Osteoblast (primary cell): Measurements from ENCODE around the gene PSMA8. TPM values are rescaled to one million over a fixed set of nuclear protein-coding genes. Genes with fewer than 3 reads are reported as not detected.
A peak's percentile ranks its signal among the peaks of the same experiment; 100 is the strongest.

Experiments used
- DNase-seq: peaks from one replicate; pipeline ENCODE4 v3.0.0; 2011; ENCODE audit warnings: low spot score, mixed read lengths; ENCODE audit not compliant: insufficient read length; ENCODE audit errors: missing footprints
- H2AFZ ChIP-seq: 2 replicates; pipeline ENCODE4 v1.6.0; 2011; ENCODE audit warnings: mild to moderate bottlenecking, low read length
- H3K27ac ChIP-seq: 2 replicates; pipeline ENCODE4 v1.5.1; 2011; ENCODE audit warnings: mild to moderate bottlenecking, low read depth, low read length, moderate library complexity
- H3K27me3 ChIP-seq: 2 replicates; pipeline ENCODE4 v1.6.0; 2012; ENCODE audit warnings: mild to moderate bottlenecking, control low read depth, inconsistent platforms, low read length, moderate library complexity; ENCODE audit not compliant: insufficient read depth
- H3K36me3 ChIP-seq: 2 replicates; pipeline ENCODE4 v1.5.1; 2011; ENCODE audit warnings: mild to moderate bottlenecking, low read length, control low read depth, moderate library complexity; ENCODE audit not compliant: insufficient read depth
- H3K4me1 ChIP-seq: 2 replicates; pipeline ENCODE4 v1.5.1; 2011; ENCODE audit warnings: mild to moderate bottlenecking, low read length, control low read depth, moderate library complexity; ENCODE audit not compliant: insufficient read depth
- H3K4me2 ChIP-seq: 2 replicates; pipeline ENCODE4 v1.6.0; 2011; ENCODE audit warnings: mild to moderate bottlenecking, low read length; ENCODE audit not compliant: insufficient read depth
- H3K4me3 ChIP-seq: fragments of 200-600 bp; sonication (generic); 3 replicates; pipeline ENCODE4 v1.5.1; 2012; ENCODE audit warnings: mild to moderate bottlenecking, low read length, inconsistent platforms; ENCODE audit not compliant: insufficient read depth
- H3K79me2 ChIP-seq: 2 replicates; pipeline ENCODE4 v1.6.0; 2012; ENCODE audit warnings: mild to moderate bottlenecking, low read length, control low read depth, inconsistent platforms; ENCODE audit not compliant: insufficient read depth
- H3K9me3 ChIP-seq: 2 replicates; pipeline ENCODE4 v1.5.1; 2011; ENCODE audit warnings: low read depth, low read length, control low read depth
- H4K20me1 ChIP-seq: 2 replicates; pipeline ENCODE4 v1.6.0; 2012; ENCODE audit warnings: mild to moderate bottlenecking, low read length, control low read depth; ENCODE audit not compliant: insufficient read depth
- CTCF ChIP-seq: IDR thresholded peaks from 2 replicates; pipeline ENCODE4 v1.5.1; 2011; ENCODE audit warnings: mild to moderate bottlenecking, low read depth, low read length, moderate library complexity; ENCODE audit errors: extremely low read depth
- total RNA-seq: library from RNA; depleted of rRNA; stranded (reverse); fragments of >200 nt; gene quantifications from 2 replicates; pipeline ENCODE4 v1.2.3, GENCODE V29; 2012

The PSMA8 gene
- total RNA-seq, 1 donor: not detected

- H2AFZ ChIP-seq: no peak overlapping the region
- no peak for DNase-seq
- H3K36me3 ChIP-seq: no peaks in the 10 kb centered on the region
- H3K27me3 ChIP-seq: no peaks in the 10 kb centered on the region
- TF ChIP-seq CTCF: no peak
- no peak overlapping the region for H3K27ac ChIP-seq
- no peaks in the 10 kb centered on the region for H4K20me1 ChIP-seq
- no peaks in the 10 kb centered on the region for H3K4me1 ChIP-seq
- H3K4me2 ChIP-seq: no peak overlapping the region
- no peak overlapping the region for H3K4me3 ChIP-seq
- H3K79me2 ChIP-seq: no peaks in the 10 kb centered on the region
- H3K9me3 ChIP-seq: no peaks in the 10 kb centered on the region
Observed at GRCh38 chr18:26096852-26097251, 36.8 kb upstream of the PSMA8 start.

GRCh38 chr18:26097563-26097962 is 36.1 kb upstream of the PSMA8 start:
- no peak for DNase-seq
- Histone ChIP-seq H2AFZ (no peak overlapping the region), H3K9me3 (no peaks in the 10 kb centered on the region), H4K20me1 (no peaks in the 10 kb centered on the region), H3K79me2 (no peaks in the 10 kb centered on the region), H3K4me3 (no peak overlapping the region), H3K36me3 (no peaks in the 10 kb centered on the region), H3K4me1 (no peaks in the 10 kb centered on the region), H3K27me3 (no peaks in the 10 kb centered on the region), H3K4me2 (no peak overlapping the region), H3K27ac (no peak overlapping the region)
- TF ChIP-seq CTCF: no peak

- no peak overlapping the region for H3K27ac ChIP-seq
- TF ChIP-seq CTCF: no peak
- H3K4me2 ChIP-seq: no peak overlapping the region
- H3K4me3 ChIP-seq: no peak overlapping the region
- no peaks in the 10 kb centered on the region for H3K9me3 ChIP-seq
- H4K20me1 ChIP-seq: no peaks in the 10 kb centered on the region
- H3K27me3 ChIP-seq: no peaks in the 10 kb centered on the region
- peak; percentile 43 for DNase-seq
- H3K79me2 ChIP-seq: no peaks in the 10 kb centered on the region
- no peak overlapping the region for H2AFZ ChIP-seq
- no peaks in the 10 kb centered on the region for H3K4me1 ChIP-seq
- no peaks in the 10 kb centered on the region for H3K36me3 ChIP-seq
Observed at GRCh38 chr18:26103579-26103978, 30.1 kb upstream of the PSMA8 start.

- no peaks in the 10 kb centered on the region for H3K79me2 ChIP-seq
- no peak overlapping the region for H3K4me3 ChIP-seq
- no peak overlapping the region for H3K27ac ChIP-seq
- no peaks in the 10 kb centered on the region for H3K4me1 ChIP-seq
- H2AFZ ChIP-seq: no peak overlapping the region
- no peak for DNase-seq
- TF ChIP-seq CTCF: no peak
- H3K4me2 ChIP-seq: no peak overlapping the region
- no peaks in the 10 kb centered on the region for H3K36me3 ChIP-seq
- no peaks in the 10 kb centered on the region for H4K20me1 ChIP-seq
- no peaks in the 10 kb centered on the region for H3K9me3 ChIP-seq
- H3K27me3 ChIP-seq: no peaks in the 10 kb centered on the region
Observed at GRCh38 chr18:26104035-26104434, 29.6 kb upstream of the PSMA8 start.
